Right hindlimb (tissue), 1 donor: ENCODE measurements around the gene MYO18A.

Experiments used
- DNase-seq: peaks from one replicate; pipeline ENCODE4 v3.0.0-alpha.2; 2018

The MYO18A gene

DNA sequence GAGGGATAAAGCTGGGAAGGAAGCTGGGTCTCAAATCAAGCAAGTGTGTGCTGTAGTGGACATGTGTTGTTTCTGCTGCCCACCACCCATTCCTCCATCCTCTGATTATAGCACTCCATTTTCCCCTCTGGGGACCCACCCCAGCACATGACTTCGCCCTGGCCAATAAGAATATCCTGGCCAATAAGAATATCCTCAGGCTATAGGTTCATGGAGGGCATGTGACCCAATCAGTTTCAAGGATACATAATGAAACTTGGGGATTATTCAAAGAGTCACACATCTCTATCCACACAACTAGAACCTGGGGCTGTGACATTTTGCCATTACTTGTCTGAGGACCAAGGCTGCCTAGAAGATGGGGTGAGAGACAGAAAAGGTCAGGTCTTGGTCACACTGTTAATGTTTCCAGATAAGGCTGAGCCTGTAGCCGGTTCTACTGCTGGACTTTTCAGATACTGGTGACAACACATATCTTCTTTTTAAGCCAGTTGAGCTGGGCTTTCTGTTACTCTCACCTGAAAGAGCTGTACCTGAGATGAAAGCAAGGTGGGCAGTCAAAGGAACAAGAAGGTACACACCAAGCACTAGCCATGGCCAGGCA lies 33.7 kb downstream of the MYO18A start:
- no peak for DNase-seq

DNA sequence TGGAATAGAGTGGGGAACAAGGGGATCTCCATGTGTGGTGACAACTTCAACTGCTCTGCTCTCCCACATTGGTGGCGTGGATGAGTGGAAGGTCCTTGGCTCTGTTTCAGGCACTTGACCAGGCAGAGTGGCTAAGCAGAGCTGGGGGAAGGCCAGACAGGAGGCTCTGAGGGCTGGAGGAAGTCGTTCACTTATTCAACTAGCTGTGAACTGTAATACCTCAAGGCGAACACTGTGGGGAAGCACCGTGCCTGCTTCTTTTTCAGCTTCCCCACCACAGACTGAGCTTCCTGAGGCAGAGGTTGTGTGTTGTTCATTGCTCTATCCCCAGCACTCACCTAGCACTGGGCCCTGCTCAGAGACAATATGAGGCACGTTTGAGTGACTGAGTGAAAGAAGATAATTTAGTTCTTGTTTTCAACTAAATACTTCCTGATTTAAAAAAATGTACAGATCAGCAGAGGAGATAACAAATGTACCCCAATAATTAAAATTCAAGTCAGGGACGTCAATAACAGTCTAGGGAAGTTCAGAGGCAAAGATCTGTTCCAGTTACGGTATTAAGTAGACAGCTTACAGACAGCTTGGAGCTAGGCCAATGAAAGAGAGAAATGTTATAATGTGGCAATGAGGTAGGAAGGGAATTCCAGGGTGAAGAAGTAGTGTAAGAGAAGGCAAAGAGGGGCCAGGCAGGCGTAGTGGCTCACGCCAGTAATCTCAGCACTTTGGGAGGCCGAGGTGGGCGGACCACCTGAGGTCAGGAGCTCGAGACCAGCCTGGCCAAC lies 34.7 kb downstream of the MYO18A start:
- peak; percentile 68 for DNase-seq

DNA sequence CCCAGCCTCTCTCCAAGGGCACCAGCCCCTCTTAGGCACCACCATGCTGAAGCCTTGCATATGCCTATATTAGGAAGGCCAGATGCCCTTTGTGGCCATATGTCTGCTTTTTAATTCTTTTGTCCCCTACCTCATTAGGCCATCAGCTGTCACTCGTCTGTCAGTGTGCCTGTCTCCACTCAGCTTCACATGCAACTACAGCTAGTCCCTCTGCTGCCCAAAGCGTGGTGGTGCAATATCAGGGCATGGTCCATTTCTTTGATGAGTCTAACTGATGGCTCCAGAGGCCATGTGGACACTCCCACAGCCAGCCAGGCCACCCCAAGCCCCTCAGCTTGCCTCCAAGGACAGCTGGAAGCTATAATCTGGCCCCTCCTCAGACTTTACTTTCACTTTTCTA lies 36.3 kb downstream of the MYO18A start:
- no peak for DNase-seq

DNA sequence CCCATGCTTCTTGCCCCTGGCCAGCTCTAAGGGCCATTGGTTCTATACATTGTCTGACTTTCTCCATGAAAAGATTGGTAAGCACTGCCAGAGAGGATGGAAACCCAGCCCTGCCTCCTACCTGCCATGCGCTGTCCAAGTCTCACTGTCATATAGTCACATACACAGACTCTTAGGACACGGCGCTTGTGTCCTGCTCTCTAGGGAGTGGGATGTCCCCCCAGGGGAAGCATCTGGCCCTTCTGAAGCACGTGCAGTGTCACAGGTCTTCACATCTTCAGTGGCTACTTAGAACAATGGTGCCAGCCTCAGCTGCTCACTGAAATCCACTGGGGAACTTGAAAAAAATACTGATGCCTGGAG lies 38.7 kb downstream of the MYO18A start:
- DNase-seq, result no peak

DNA sequence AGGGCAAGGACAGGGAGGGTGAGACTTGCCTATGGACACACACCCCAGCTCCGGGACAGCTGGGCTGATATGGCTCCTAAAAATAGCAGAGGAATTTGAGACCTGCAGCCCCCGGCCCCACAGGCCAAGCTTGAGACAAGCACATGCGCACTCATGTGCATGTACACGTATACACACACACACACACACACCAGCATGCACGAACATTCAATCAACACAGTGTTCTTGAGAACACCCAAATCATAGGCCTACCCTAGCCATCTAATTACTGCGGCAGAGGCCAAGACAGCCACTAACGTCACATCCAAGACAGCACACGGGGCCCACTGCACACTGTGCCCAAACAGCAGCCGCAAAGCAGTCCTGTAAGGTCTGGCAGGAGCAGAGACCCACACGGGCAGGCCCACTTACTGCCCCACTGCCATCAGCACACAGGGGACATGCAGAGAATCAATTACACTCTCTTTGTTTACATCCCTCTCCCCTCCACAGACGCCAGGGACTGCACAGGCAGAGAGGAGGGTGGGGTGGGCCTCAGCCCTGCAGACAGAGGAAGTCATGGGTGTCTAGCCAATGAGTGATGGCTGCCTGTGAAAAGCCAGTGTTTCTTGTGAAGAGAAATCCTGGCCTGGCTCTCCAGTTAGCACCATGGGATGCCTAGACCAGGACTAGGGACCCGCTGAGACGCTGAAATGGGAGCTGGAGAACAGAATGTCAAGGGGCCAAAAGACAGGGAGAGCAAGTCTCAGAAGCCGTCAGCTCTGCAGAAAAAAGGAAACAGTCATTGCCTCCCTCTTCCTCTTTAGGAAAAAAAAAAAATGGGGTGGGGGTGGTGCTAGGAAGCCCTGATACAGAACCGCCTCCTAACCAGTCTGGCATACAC lies 39.3 kb downstream of the MYO18A start:
- peak; percentile 82 for DNase-seq

DNA sequence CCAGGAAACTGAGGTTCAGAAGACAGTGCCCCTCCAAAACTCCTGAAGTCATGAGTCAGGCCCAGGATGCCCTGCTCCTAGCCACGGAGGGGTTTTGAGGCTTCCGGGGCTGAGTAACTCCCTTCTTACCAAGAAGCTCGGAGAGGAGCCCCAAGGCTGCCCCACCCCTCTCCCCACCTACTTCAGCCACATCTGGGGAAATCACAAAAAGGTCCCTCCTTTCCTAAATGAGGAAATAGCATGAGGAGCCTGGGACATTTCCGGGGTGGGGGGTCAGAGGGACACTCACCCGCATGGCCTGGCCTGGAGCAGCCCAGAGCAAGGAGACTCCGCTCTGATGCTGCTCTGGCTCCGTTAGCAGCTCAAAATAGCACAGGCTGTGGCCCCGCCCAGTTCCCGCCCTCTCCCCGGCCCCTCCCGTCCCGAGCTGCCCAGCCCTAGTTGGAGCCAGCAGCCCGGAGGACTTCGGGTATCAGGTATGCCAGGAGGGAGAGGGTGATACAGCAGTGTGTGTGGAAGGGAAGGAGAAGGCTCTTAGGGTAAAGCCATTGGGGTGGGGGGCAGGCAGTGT lies 40.1 kb downstream of the MYO18A start:
- DNase-seq, result peak; percentile 91

DNA sequence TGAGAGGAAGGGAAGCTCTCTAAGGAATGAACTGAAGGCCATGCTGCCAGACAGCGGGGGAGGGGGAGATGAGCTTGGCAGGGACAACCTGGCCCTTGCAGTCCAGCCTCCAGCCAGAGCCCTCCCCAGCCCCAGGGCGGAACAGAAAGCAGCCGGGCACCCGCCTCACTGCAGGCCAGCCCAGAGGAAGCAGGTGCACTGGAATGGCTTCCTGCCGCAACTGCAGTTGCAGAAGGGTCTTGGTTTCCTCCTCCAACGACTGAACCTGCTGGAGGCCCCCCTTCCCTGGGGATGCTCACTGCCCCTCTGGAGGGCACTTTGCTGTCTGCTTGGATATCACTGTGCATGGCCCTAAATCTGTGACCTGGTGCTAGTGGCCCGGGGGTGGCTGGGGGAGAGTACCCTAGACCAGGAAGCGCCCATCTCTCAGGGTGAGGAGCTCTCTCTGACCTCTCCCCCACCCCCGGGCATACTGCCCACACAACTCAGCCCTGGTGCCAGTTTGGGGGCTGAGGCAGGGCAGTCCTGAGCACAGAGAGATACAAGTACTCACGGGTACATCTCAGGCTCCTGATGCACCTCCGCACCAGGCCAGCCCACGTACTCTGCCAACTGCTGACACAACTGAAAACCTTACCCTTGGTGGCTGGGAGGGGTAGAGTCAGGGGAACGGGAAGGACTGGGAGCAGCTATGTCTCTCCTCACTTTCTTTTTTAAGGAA lies 41.1 kb downstream of the MYO18A start:
- no peak for DNase-seq

DNA sequence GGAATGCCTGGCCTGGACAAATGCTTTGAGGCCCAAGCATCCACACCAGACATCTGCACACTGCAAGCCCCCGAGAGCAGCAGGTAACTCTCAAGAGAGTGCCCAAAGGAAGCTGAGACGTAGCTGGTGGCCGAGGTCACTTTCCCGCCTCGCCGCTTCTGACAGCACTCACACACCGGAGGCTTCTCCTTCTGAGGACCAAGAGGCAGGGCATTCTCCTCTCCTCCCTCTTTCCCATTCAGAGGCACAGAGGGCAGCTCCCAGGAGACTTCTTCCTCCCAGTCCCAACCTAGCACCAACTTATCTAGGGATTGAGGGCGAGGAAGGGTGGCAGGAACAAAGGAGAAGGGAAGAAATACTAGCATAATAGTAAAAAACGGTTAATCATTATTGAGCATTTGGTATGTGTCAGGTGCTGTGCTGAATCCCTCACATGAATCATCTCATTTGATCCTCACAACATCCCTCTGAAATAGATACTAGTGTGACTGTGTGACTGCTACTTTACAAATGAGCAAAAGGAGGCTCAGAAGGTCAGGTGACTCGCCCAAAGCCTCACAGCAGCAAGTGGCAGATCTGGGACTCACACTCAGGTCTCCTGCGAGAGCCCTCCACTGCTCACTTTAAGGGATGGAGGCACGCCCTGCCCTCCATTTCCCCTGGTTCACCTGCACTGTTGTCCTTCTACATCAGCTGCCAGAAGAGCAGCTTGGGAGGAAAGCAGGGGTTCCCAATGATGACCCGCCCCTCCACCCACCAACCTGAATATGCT lies 41.8 kb downstream of the MYO18A start:
- DNase-seq, result no peak

DNA sequence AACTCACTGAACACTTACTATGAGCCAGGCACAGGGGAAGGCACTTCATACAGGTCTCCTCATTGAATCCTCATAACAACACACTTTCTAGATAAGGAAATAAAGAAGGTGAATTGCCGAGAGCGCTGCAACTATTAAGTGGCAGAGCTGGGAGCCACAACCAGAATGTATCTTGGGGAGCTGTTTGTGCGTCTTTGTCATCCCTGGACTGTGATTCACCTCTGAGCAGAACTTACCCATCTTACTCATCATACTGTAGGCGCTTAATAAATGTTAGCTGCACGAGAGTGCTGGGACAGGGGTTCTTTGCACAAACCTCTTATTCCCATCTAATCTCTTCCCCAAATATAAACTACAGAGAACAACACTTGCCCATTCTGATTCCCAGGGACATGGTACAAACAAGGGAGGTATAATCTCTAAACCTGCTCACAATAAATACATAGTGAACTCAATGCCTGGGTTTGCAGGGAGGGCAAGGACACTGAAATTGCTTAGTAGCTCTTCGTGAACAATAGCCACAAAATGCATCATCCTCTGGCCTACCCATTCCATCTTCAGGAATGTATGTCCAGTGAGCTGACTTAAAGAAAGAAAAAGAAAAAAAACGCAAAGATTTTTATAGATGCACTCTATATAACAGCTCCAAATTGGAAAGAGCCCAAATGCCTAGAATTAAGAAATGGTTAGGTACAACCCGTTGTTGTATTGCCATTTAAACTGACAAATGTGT lies 43.0 kb downstream of the MYO18A start:
- no peak for DNase-seq

DNA sequence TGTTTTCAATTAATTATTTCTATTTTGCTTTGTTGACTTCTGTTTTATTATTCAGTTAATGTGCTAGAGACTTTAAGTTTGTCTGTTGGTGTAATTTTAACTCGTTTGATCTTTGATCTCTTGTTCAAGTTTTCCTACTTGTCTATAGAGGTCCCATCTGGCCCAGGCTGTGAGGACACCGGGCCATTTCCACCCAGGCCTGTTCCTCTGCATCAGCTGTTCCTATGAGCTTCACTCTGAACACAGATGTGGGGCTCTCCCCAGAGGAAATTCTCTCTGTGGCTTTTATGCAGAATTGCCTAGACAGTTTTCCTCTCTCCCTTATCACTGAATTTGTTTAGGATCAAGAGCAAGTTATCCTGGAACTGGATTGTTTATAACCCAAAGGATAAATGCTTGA lies 44.7 kb downstream of the MYO18A start:
- no peak for DNase-seq

DNA sequence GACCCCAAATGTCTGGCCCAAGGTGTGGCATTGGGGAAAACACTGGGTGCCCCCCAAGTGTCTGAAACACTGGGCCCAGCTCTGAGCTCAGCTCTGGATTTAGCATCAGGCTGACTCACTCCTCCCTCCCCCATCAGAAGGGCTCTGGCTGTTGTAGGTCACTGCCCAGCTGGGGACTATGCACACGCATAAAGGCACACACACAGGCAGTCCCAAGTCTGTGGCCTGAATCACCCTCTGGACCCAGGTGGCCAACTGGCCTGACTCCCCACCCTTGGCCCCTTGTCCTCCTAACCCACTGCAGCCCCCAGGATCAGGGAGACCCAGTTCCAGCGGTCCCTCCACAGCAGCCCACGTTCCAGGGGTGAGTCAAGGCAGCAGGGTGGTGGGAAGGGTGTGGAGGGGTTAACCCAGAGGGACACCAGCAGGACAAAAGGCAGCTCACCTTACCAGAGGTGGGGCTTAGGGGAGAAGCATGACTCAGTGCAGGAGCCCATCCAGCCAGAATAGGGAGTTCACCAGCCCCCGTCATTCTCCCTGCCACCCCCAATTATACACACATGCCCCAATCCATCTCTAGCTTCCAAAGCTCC lies 47.0 kb downstream of the MYO18A start:
- DNase-seq, result no peak

DNA sequence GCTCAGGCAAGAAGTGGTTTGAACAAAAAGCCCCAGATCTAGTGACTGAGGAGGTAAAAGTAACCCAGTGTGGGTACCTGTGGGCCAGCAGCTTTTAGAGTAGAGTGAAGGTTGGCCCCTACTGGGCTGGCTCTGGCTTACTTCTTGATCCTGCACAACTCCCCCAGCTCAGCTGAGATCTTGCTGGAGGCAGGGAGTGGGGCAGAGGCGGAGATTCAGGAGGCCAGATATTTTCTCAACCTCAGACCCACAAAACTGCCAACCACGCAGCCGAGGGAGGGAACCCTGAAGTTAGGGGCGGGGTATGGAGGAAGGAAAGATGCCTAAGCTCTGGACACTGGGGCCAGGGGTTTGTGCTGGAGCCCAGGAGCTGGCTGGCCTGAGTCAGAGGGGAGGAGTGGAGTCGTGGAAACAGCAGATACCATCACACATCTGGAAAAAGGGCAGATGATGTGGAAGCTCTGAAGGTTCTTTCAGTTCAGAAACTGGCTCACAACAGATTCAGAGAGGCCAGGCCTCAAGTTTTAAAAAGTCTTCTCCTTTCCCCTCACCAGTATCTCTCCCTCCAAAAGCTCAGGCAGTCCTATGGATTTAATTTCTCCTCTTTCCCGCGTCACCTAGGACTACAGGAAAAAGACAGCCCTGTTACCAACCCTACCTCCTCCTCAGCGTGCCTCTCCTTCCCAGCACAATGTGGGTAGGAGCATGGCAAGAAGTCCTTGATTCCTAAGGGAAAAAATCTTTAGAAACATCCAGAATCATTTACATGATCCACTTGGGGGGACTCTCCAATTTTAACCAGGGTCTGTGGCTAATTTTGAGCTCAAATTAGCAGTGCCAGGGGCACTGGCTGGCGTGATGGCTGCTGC lies 48.1 kb downstream of the MYO18A start:
- peak; percentile 71 for DNase-seq

DNA sequence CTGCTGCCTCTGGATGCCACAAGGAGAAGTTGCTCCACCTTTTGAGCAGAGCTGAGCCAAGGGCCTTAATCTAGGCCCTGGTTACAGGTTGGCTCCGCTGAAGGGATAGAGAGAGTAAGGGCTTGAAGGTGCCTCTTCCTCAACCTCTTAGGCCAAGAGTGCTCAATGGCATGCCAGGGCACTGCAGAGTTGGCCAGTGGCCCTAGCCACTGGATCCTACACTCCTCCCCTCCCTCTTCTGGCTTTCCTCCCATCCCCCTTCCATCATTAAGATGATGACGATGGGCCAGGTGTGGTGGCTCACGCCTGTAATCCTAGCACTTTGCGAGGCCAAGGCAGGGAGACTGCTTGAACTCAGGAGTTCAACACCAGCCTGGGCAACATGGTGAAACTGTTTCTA lies 50.5 kb downstream of the MYO18A start:
- DNase-seq, result no peak

DNA sequence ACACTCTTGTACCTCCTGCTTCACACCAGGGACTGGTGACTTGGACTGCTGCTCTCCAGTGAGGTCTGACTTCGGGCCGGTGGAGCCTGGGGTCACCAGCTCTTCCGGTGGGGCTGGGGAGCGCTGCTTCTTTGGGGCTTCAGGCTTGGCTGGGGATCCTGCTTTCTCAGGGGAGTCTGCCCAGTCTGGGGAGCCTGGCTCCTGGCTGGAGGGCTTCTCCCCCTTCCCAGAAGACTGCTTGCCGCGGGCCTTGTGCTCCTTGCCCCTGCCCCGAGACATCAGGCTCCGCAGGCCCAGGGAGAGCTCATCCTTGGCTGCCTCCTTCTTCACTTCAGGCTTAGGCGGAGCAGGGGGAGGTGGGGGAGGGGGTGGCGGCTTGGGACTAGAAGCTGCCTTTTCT lies 52.4 kb downstream of the MYO18A start:
- DNase-seq, result no peak

DNA sequence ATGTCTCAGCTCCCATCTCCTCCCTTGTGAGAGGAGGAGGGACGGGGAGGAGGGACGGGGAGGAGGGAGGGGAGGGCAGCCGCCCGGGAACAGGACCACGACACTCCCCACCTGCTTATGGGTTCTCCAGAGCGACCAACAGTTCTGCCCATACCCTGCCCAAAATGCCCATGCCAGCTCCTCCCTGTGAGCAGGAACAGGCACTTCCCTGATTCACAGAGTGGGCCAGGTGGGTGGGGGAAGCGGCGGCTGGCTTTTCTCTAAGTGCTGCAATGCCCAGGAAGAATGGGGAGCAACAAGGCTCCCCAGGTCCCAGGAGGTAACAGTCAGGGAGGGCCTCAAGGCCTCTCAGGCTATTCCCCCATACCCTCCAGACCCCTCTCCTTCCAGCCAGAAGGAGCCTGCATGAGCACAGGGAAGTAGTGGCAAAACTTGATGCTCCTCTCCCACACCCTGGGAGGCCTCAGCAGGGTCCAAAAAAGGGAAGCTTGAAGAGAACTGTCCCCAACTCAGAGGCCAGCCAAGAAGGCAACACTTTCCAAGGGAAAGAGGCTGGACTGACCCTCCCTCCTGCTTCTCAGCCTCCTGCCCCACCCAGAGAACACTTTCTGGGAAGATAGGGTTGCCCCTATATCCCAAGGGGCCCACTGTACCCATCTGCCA lies 53.8 kb downstream of the MYO18A start:
- DNase-seq, result no peak

DNA sequence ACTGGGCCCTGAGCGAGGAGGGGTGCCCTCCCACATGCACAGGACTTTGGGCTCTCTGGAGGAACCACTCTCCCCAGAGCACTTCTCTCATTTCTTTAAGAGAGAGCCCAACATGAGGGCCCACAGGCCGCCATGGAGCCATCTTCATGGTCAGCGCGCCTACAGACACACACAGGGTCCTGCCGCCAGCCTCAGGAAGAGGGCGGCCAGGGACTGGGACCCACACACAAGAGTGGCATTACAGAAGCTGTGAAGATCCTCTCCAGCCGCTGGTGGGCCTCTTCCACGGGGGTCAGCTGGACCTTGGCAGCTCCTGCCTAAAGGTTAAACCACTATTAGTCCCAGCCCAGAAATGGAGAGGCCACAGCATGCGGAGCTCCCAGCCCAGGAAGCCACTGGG lies 54.5 kb downstream of the MYO18A start:
- no peak for DNase-seq

DNA sequence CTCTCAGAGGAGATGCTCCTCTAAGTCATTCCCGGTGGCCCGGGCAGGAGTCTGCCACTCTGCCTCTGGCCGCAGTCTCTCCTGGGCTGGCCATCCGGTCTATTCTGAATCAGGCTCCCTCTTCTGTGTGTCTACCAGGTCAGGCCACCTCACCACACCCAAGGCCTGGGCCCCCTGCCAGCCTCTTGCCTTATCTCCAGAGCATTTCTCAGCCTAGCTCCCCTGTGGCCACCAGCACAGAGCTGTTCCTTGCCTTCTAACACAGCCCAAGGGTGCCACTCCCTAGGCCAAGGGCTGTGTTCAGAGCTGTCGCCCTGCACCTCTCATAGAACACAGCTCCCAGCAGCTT lies 55.3 kb downstream of the MYO18A start:
- no peak for DNase-seq

DNA sequence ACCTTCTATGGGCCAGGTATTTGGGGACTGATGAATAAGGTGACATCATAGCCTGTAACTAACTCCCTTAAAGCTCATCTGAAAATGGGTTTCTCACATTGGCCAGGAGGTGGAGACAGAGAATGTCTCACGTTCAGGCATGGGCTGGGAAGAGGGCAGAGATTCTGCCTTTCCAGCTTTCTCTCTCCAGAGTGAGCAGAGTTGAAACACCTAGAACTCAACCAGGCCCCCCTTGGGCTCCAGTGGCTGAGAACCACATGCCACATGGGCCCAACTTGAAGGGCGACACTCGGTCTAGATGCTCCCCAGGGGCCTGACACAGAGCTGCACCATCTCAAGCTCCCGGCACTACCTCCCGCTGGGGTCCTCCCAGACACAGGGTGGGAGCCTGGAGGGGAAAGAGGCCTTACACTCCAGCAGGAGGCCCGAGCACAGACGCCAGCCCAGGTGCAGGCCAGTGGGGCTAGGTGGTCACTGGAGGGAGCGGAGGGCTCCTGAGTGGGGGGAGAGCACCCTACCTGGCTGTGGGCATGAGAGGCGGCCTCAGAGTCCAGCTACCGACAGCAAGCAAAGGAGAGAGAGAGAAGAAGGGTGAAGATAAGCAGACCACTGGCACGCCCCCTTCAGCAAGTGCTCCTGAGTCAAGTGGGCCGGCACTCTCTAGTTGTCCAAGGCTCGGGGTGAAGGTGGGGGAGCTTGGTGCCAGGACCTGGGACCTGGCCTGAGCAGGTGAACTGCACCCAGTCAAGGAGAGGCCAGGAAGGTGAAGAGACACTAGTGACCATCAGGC lies 55.9 kb downstream of the MYO18A start:
- DNase-seq, result peak; percentile 72

DNA sequence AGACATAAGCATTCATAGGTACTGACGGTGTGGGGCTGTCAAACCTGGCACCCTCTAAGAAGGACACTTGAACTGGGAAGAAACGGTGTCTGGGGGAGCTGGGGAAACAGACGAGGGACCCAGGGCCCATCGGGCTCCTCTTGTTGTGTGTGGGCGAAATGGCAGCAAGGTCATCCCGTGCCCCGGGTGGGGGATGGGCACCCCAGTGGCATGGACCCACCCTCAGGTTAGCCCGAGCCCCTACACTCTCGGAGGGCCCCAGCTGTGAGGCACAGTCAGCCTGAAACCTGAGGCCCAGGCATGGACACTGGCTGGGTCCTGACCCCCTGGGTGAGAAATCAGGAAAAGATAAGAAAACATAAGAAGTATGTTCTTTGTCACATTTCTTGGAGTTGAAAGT lies 57.1 kb downstream of the MYO18A start:
- DNase-seq, result no peak
